ENCODE measurements around the gene CDK5RAP2.

GRCh38 chr9:120567081-120567480 is 12.9 kb downstream of the CDK5RAP2 start:
- TF ChIP-seq POLR2A (IDR thresholded peaks at IDR 0.05) (no peak), CTCF (IDR thresholded peaks at IDR 0.05) (no peak), POLR2AphosphoS5 (IDR thresholded peaks at IDR 0.05) (no peak)
